Fibroblast of lung (primary cell): ENCODE results near the gene TGFB2. TPM values are rescaled to one million over a fixed set of nuclear protein-coding genes. Genes with fewer than 3 reads are reported as not detected.

ENCODE experiments used
- DNase-seq, 2 donors: peaks; one replicate each; pipeline versions ENCODE4 v3.0.0 to v3.0.0-alpha.2; 2010; ENCODE audit warnings: low read depth in 2 of 2
- H2AFZ ChIP-seq: 2 replicates; pipeline ENCODE4 v1.5.1; 2012; ENCODE audit warnings: low read length, control low read depth, inconsistent platforms
- H3K27ac ChIP-seq: 2 replicates; pipeline ENCODE4 v1.5.1; 2011; ENCODE audit warnings: low read length, control low read depth; ENCODE audit not compliant: insufficient read depth
- H3K27me3 ChIP-seq: 2 replicates; pipeline ENCODE4 v1.5.1; 2011; ENCODE audit warnings: mild to moderate bottlenecking, low read length; ENCODE audit not compliant: control insufficient read depth, insufficient read depth
- H3K36me3 ChIP-seq: 2 replicates; pipeline ENCODE4 v1.5.1; 2011; ENCODE audit warnings: low read length; ENCODE audit not compliant: control insufficient read depth, insufficient read depth
- H3K4me1 ChIP-seq: 2 replicates; pipeline ENCODE4 v1.5.1; 2011; ENCODE audit warnings: low read length; ENCODE audit not compliant: control insufficient read depth, insufficient read depth; ENCODE audit errors: extremely low read depth
- H3K4me2 ChIP-seq: 2 replicates; pipeline ENCODE4 v1.5.1; 2011; ENCODE audit warnings: low read length, control low read depth; ENCODE audit not compliant: insufficient read depth; ENCODE audit errors: extremely low read depth
- H3K4me3 ChIP-seq, 4 experiments: fragments of 200-600 bp in 1 of 4; sonication (generic) in 1 of 4; replicated peaks in 1 of 4; 2 replicates each; pipeline ENCODE4 v1.5.1; 2011 to 2016; ENCODE audit warnings: low read length in 4 of 4, low read depth in 3 of 4, mild to moderate bottlenecking in 3 of 4, control low read depth in 2 of 4, inconsistent platforms in 1 of 4, mixed read lengths in 1 of 4; ENCODE audit not compliant: insufficient read depth in 1 of 4; ENCODE audit errors: control extremely low read depth in 1 of 4
- H3K79me2 ChIP-seq: 2 replicates; pipeline ENCODE4 v1.5.1; 2012; ENCODE audit warnings: mild to moderate bottlenecking, low read length, inconsistent platforms; ENCODE audit not compliant: control insufficient read depth, insufficient read depth
- H3K9ac ChIP-seq: 2 replicates; pipeline ENCODE4 v1.5.1; 2011; ENCODE audit warnings: mild to moderate bottlenecking, low read length, control low read depth; ENCODE audit not compliant: insufficient read depth
- H3K9me3 ChIP-seq: 2 replicates; pipeline ENCODE4 v1.5.1; 2012; ENCODE audit warnings: low read depth, low read length; ENCODE audit not compliant: control insufficient read depth, insufficient read depth
- H4K20me1 ChIP-seq: 2 replicates; pipeline ENCODE4 v1.5.1; 2011; ENCODE audit warnings: low read length; ENCODE audit not compliant: control insufficient read depth, insufficient read depth; ENCODE audit errors: extremely low read depth
- CTCF ChIP-seq, 2 donors: IDR thresholded peaks in 1 of 2; conservative IDR thresholded peaks in 1 of 2; 1 replicate in 1 of 2; 2 replicates in 1 of 2; pipeline ENCODE4 v1.5.1; 2011 to 2012; ENCODE audit warnings: low read length in 2 of 2, control low read depth in 1 of 2, inconsistent platforms in 1 of 2, low read depth in 1 of 2, mild to moderate bottlenecking in 1 of 2
- EZH2 ChIP-seq: IDR thresholded peaks from 2 replicates; pipeline ENCODE4 v1.5.1; 2012; ENCODE audit warnings: low read length, control low read depth, mild to moderate bottlenecking; ENCODE audit errors: missing control alignments
- polyA plus RNA-seq, 2 donors: library from polyadenylated mRNA; depleted of rRNA in 1 of 2; stranded (reverse) in 1 of 2; unstranded in 1 of 2; fragments of >200 nt; gene quantifications; 2 replicates each; pipeline ENCODE4 v1.2.1, GENCODE V29; 2011 to 2012; ENCODE audit warnings: missing spikeins in 1 of 2
- total RNA-seq: library from RNA; depleted of rRNA; stranded (reverse); fragments of >200 nt; gene quantifications from 2 replicates; pipeline ENCODE4 v1.2.1, GENCODE V29; 2014

The TGFB2 gene
- total and polyA plus RNA-seq, 2 donors (not counting 1 experiment from before 2014, with no cell fraction given): 13.9 to 29.1 TPM

DNA sequence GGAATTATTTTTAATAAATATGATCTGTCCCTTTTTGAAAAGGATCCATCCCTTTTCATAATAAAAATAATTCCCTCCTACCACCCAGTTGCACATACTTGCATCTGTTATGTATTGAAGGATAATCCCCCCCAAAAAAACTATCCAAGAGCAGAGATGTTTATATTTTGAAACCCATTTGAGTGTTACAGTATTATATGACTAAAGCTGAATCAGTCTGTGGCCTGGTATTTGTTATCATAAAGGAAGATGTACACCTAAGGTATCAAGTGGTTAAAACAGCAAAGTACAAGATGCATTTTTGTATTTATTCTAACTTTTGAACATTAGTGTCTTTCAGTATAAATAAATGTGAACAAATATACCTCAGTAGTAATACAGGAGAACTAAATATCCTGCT, 12.7 kb upstream of the TGFB2 start:
- H3K27ac ChIP-seq: no peak overlapping the region
- peak in 1 of 2 donors; percentile 13 for DNase-seq
- no peaks in the 10 kb centered on the region for H3K27me3 ChIP-seq
- no peak overlapping the region for H3K9ac ChIP-seq
- no peak overlapping the region for H2AFZ ChIP-seq
- no peaks in the 10 kb centered on the region for H3K79me2 ChIP-seq
- peaks cover 6% of the 10 kb centered on the region for H3K4me1 ChIP-seq
- no peaks in the 10 kb centered on the region for H3K36me3 ChIP-seq
- no peak overlapping the region for H3K4me2 ChIP-seq
- H3K4me3 ChIP-seq: no peak overlapping the region
- no peaks in the 10 kb centered on the region for H3K9me3 ChIP-seq
- TF ChIP-seq EZH2: no peak
- no peak for TF ChIP-seq CTCF (conservative IDR thresholded peaks at IDR 0.05 in 1 of 2, IDR thresholded peaks at IDR 0.05 in 1 of 2; ENCODE audit: low read depth in 1 of 2, low read length in 2 of 2)
- H4K20me1 ChIP-seq: no peaks in the 10 kb centered on the region

- no peak overlapping the region for H2AFZ ChIP-seq
These were observed 8.8 kb upstream of the TGFB2 start for GRCh38 chr1:218336328-218336727.

GRCh38 chr1:218339267-218339831, 5.8 kb upstream of the TGFB2 start:
- Histone ChIP-seq H2AFZ (no peak overlapping the region), H3K9ac (no peak overlapping the region), H3K4me3 (no peak overlapping the region), H3K4me2 (no peak overlapping the region), H3K4me1 (peaks cover 4% of the 10 kb centered on the region), H4K20me1 (no peaks in the 10 kb centered on the region), H3K79me2 (no peaks in the 10 kb centered on the region), H3K27ac (no peak overlapping the region), H3K9me3 (no peaks in the 10 kb centered on the region), H3K27me3 (no peaks in the 10 kb centered on the region), H3K36me3 (no peaks in the 10 kb centered on the region)
- peak; percentile 42 to 69 for DNase-seq
- TF ChIP-seq CTCF (conservative IDR thresholded peaks at IDR 0.05 in 1 of 2, IDR thresholded peaks at IDR 0.05 in 1 of 2; ENCODE audit: low read depth in 1 of 2, low read length in 2 of 2) (peak; percentile 45 to 68), EZH2 (no peak)

More at GRCh38 chr1:218336328-218336727, 8.8 kb upstream of the TGFB2 start:
- DNase-seq: peak; percentile 39 to 40
- Histone ChIP-seq H3K4me2 (no peak overlapping the region), H3K36me3 (no peaks in the 10 kb centered on the region), H3K9ac (no peak overlapping the region), H3K27me3 (no peaks in the 10 kb centered on the region), H3K4me3 (no peak overlapping the region), H3K27ac (no peak overlapping the region), H3K9me3 (no peaks in the 10 kb centered on the region), H3K79me2 (no peaks in the 10 kb centered on the region), H3K4me1 (peaks cover 6% of the 10 kb centered on the region), H4K20me1 (no peaks in the 10 kb centered on the region)
- no peak for TF ChIP-seq EZH2
- TF ChIP-seq CTCF (conservative IDR thresholded peaks at IDR 0.05 in 1 of 2, IDR thresholded peaks at IDR 0.05 in 1 of 2; ENCODE audit: low read depth in 1 of 2, low read length in 2 of 2): no peak
